HL-60 (cell line): ENCODE data around the gene RRM1.

Experiments used
- CTCF ChIP-seq: IDR thresholded peaks from one replicate; pipeline ENCODE4 v1.5.1; 2011; ENCODE audit warnings: low read length, control low read depth, inconsistent platforms; ENCODE audit not compliant: insufficient read depth
- GABPA ChIP-seq: IDR thresholded peaks from 2 replicates; pipeline ENCODE4 v1.6.1; 2012; ENCODE audit warnings: low read depth
- POLR2AphosphoS5 ChIP-seq: IDR thresholded peaks from 2 replicates; pipeline ENCODE4 v1.6.1; 2012; ENCODE audit warnings: low read depth
- REST ChIP-seq: IDR thresholded peaks from 2 replicates; pipeline ENCODE4 v1.6.1; 2012; ENCODE audit warnings: low read depth; ENCODE audit not compliant: insufficient replicate concordance

GRCh38 chr11:4156571-4156970, 62.0 kb downstream of the RRM1 start:
- TF ChIP-seq CTCF (no peak), POLR2AphosphoS5 (no peak), REST (no peak), GABPA (no peak)
